Inflammatory macrophage (primary cell): ENCODE results near the gene MRPL41.
"Not testable (repeated sequence)": the region's sequence is repeated elsewhere in the genome, so short reads cannot be mapped to it uniquely, and the experiment has no call there.

Experiments used
- DNase-seq, 2 donors: peaks; one replicate each; pipeline ENCODE4 v3.0.0-alpha.2; 2020 to 2022

Gene MRPL41

GRCh38 chr9:137553654-137554053, 2.0 kb downstream of the MRPL41 start:
- DNase-seq, result not testable (repeated sequence)

DNA sequence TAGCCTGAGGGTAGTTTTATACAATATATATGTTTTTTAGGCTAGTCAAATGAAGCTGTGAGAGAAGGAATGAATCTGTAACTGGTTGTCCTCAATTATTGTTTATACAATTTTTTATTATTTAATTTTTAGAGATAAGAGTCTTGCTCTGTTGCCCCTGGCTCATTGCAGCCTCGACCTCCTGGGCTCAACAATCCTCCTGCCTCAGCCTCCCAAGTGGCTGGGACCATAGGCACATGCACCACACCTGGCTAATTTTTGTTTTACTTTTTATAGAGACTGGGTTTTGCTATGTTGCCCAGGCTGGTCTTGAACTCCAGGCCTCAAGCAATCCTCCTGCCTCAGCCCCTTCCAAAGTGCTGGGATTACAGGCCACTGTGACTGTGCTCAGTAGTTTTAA, 2.7 kb downstream of the MRPL41 start:
- DNase-seq, result no peak

DNA sequence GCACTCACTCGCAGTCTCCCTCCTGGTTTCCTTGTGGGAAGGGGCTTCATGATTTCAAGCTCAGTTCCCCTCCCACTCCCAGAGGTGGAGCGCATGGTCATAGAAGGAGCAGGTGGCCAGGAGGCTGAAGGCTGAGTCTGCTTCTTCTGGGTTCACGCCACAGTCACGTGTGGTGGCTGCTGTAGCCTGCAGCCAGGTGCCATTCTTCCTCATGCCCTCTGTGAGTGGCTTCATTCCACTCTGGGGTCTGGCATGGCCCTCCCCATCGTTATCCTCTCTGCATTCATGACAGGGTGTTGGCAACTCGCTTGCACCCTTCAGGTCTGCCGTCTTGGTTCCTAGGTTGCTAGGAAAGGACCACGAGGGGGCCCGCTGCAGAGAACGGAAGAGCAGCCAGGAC, 3.5 kb downstream of the MRPL41 start:
- no peak for DNase-seq

DNA sequence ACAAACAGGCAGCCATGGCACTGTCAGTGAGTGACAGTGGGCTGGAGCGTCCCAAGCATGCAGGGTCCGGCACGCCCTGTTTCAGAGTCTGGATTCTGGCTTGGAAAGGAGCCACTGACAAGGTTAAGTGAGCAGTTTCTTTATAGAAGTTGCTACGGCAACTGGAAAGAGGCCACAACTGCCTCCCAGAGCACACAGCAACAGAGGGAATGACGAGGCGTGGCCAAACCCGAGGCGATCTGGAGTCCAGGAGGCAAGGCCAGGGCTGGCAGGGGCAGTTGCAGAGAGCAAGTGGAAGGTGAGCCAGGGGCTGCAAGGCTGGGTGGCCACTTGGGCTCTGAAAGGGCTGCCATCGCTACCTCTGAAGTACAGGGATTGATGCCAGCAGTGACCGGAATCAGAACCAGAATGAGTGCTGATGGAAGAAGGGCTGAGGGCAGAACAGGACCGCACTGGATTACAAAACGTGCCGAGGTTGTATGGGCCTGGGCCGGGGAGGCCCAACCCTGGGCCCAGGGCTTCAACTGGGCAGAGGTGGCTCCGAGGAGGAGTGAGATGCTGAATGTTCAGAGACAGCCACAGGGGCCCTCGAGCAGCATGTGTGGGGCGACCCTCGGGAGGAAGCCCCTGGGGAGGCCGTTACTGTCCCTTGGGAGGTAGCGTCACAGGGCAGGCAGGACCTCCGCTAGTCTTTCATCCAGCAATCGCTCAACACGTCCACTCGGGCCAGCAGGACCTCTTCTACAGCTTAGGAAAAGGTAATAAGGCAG, 4.6 kb downstream of the MRPL41 start:
- DNase-seq, result no peak

GRCh38 chr9:137558127-137558526, 6.4 kb downstream of the MRPL41 start:
- no peak for DNase-seq

- no peak for DNase-seq
These were observed 12.5 kb downstream of the MRPL41 start for GRCh38 chr9:137564134-137564533.

GRCh38 chr9:137564817-137565411, 13.2 kb downstream of the MRPL41 start:
- DNase-seq, result no peak

DNA sequence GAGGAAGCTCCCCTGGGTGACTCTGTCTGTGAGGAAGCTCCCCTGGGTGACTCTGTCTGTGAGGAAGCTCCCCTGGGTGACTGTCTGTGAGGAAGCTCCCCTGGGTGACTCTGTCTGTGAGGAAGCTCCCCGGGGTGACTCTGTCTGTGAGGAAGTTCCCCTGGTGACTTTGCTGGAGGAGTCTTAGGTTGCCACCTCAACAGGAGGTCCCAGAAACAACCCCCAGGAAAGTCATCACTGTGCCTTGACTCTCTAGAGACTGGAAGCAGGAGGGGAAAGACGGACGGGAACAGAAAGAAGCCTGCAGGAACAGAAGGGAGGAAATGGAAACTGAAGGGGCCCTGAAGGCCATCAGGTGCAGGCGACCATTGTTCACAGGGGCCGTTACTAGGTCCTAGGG, 16.8 kb downstream of the MRPL41 start:
- DNase-seq, result not testable (repeated sequence)

DNA sequence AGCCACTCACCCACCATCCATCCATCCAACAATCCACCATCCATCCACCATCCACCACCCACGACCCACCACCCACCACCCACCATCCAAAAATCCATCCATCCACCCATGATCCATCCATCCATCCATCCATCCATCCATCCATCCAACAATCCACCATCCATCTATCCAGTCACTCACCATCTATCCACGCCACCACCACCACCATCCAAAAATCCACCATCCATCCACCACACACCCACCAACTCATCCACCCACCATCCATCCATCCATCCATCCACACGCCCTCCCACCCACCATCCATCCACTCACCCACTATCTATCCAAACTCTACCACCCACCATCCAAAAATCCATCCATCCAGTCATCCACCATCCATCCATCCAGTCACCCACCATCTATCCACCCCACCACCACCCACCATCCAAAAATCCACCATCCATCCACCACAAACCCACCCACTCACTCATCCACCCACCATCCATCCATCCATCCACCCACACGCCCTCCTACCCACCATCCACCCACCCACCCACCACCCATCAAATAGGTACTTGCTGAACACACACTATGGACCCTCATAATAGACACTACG, 18.0 kb downstream of the MRPL41 start:
- DNase-seq, result no peak

DNA sequence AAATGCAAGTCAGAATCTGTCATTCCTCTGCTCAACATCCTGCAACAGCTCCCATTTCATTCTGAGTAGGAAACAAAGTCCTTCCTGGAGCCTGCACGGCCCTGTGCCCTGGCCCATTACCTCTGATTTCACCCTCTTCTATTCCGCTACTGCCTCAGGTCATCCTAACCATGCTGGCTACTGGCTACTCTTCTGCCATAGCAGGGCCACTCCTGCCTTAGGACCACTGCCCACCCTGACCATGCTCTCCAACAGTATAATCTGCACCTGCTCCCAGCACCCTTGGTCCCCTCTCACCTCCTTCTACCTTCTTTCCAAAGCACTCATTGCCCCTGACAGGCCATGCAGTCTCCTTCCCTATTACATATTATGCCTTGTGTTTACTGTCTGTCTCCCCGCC, 18.9 kb downstream of the MRPL41 start:
- no peak for DNase-seq

DNA sequence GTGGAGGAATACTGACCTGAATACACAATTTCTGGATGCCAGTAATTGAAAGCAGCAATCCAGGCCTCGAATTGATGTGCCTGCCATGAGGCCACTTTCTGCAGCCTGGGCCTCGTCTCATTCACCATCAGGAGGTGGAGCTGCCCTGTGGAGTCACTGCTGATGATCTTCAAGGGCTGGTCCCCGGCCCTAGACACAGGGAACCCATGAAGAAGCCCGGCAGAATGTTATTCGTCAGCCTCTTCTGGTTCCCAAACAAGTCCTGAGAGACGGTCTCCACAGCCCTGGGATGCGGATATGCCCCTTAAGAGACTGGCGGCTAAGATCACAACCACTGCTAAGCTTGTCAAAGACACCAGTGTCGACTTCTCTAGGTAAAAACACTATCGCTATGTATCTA, 22.5 kb downstream of the MRPL41 start:
- DNase-seq, result no peak

DNA sequence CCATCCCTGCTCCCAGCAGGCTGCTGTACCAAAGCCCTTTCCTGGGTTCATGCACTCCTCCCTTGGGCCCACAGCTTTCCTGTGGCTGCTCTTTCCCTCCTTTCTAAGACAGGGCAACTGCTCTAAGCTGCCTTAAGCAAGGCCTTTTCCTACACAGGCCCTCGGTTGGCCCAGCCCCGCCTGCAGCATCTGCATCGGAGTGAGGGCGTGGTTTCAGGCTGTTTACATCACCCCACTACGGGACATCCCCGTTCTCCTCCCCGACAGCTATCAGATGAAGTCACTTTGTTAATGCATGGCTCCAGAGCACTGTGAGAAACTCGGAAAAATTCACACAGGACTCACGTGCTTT, 23.7 kb downstream of the MRPL41 start:
- no peak for DNase-seq

GRCh38 chr9:137575716-137576411, 24.2 kb downstream of the MRPL41 start:
- no peak for DNase-seq

DNA sequence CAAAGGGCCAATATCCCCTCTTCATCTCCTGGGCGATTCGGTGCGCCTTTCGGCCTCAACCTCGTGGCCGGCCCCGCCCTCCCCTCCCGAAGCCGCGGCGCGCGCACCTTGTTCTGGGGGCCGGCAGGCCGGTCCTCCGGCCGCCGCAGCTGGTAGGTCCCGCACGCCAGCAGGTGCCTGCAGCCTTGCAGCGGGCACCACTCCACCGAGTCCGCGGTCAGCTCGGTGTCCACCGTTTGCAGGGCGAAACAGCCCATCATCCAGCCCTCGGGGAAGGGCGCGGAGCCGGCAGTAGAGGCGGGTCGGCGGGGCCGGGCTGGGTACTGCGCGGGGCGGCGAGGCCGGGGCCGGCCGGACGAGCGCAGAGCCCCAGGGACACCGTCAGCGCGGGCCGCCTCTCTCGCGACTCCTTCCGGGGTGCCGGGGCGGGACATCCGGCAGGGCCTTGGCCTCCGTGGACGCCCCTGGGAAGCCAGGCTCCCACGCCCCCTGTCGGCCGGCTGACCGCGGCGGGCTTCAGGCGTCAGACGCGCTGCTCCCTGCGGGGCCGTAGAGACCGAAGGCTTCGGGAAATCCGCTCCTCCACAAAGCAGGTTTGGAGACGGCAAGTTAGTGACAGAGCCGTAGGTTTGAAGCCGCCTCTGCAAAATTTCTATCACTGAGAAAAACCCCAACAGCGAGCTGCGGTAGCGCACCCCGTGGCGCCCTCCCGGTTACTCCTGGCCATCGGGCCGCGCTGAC, 27.0 kb downstream of the MRPL41 start, which contains the start of gene DPH7:
Gene DPH7 (minus strand): TSS at position 408 of the 741 bp plus-strand sequence. CDS start 148 bp downstream, at position 260.
- DNase-seq, result peak; percentile 95 to 96

- no peak for DNase-seq
These were observed 27.6 kb downstream of the MRPL41 start for GRCh38 chr9:137579259-137579604.

GRCh38 chr9:137580209-137580953, 28.7 kb downstream of the MRPL41 start:
- no peak for DNase-seq

GRCh38 chr9:137580954-137581322, 29.3 kb downstream of the MRPL41 start:
- no peak for DNase-seq

DNA sequence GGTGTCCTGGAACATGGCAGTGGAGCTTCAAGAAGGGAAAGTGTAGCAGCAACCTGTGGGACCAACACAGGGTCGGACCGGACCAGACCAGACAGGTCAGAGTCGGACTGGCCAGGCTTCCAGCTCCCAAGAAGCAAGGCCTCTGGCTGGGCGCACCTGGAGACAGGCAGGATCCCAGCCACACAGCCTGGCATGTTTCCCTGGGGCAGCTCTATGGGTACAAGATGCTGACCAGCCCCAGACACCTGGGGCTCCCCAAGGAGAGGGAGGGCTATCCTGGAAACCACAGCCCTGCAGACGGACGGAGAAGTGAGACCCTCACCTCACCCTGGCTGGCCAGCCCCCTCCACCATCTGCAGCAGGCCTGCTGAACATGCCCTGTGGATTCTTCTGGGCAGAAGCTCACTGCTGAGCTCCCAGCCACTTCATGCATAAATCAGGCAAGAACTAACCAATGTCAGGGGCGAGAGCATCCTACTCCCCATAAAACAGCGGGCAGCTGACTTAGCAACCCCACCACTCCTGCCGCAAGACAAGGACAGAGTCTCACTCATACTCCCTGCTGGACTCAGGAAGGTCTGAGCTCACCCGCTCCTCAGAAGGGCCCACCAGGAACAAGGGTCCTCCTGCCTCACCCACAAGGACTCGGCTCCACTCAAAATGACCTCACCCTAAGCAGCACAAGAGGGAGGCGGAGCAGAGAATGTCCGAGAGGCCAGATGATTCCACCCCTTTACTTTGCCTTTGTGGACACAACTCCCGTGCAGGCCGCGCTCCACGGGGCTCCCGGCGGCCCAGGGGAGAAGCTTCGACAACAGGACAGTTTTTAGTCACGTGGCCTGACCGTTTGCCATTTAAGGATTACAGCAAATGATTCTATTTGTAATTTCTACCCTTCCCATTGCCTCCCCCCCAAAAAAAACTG, 29.9 kb downstream of the MRPL41 start:
- DNase-seq, result no peak

GRCh38 chr9:137582286-137582860, 30.7 kb downstream of the MRPL41 start:
- DNase-seq, result peak; percentile 21 to 27

- DNase-seq, result no peak
These were observed 31.7 kb downstream of the MRPL41 start for GRCh38 chr9:137583347-137583746.

GRCh38 chr9:137583957-137584356, 32.3 kb downstream of the MRPL41 start:
- DNase-seq, result no peak
